G401 (cell line): Measurements from ENCODE around the gene CMKLR1. TPM values are rescaled to one million over a fixed set of nuclear protein-coding genes. Genes with fewer than 3 reads are reported as not detected.

Source experiments
- DNase-seq: peaks from one replicate; pipeline ENCODE4 v3.0.0-alpha.2; 2015; ENCODE audit warnings: low spot score
- in situ Hi-C: cut with HindIII; loops from 2 replicates; pipeline ENCODE4 v1.10.0; 2016; ENCODE audit warnings: low sequenced_read_pairs, mixed read lengths
- total RNA-seq: library from RNA; depleted of rRNA; stranded (reverse); fragments of >200 nt; shearing (Covaris generic); gene quantifications from 2 replicates; pipeline ENCODE4 v1.2.3, GENCODE V29; 2014

The CMKLR1 gene
- total RNA-seq, 1 experiment from 2014 or later = not detected

GRCh38 chr12:108364879-108365278 is 25.8 kb upstream of the CMKLR1 start:
- in situ Hi-C loops = no loop called here
- DNase-seq = no peak

- in situ Hi-C loops = no loop called here
- no peak for DNase-seq
Measured at GRCh38 chr12:108363565-108363964, 24.5 kb upstream of the CMKLR1 start.

DNA sequence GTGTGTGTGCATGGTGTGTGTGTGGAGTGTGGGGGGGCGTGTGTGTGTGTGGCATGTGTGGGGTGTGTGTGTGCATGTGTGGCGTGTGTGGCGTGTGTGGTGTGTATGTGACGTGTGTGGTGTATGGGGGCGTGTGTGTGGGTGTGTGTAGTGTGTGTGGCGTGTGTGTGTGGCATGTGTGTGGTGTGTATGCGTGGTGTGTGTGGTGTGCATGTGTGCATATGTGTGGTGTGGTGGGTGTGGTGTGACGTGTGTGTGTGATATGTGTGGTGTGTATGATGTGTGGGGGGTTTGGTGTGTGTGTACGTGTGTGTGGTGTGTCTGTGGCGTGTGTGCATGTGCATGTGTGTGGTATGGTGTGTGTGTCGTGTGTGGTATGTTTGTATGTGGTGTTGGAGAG is 24.1 kb upstream of the CMKLR1 start:
- in situ Hi-C loops = no loop called here
- no peak for DNase-seq

- DNase-seq = no peak
- in situ Hi-C loops = no loop called here
Measured at GRCh38 chr12:108361606-108362005, 22.5 kb upstream of the CMKLR1 start.

DNA sequence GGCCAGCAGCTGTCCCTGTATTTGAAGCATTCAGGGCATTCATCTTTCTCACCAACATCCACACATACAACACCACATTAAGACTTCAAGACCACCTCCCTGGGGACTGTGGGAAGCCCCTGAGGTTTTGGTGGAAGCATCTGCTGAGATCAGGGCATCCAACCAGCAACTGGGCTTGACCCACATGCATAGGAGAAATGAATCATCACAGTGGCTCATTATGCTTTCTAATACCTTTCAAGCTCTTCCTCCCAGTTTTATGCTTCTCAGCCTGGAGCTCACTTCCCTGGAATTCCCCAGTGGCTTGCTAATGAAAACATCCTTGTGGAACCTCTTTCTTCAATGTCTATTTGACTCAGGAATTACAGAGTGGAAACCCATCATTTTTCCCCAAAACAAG is 21.4 kb upstream of the CMKLR1 start:
- in situ Hi-C loops = no loop called here
- no peak for DNase-seq

- in situ Hi-C loops = no loop called here
- DNase-seq = no peak
Measured at GRCh38 chr12:108360057-108360456, 20.9 kb upstream of the CMKLR1 start.

GRCh38 chr12:108358580-108358965 is 19.5 kb upstream of the CMKLR1 start:
- in situ Hi-C loops = no loop called here
- DNase-seq = no peak

- in situ Hi-C loops = no loop called here
- no peak for DNase-seq
Measured at GRCh38 chr12:108357834-108358579, 18.9 kb upstream of the CMKLR1 start.

DNA sequence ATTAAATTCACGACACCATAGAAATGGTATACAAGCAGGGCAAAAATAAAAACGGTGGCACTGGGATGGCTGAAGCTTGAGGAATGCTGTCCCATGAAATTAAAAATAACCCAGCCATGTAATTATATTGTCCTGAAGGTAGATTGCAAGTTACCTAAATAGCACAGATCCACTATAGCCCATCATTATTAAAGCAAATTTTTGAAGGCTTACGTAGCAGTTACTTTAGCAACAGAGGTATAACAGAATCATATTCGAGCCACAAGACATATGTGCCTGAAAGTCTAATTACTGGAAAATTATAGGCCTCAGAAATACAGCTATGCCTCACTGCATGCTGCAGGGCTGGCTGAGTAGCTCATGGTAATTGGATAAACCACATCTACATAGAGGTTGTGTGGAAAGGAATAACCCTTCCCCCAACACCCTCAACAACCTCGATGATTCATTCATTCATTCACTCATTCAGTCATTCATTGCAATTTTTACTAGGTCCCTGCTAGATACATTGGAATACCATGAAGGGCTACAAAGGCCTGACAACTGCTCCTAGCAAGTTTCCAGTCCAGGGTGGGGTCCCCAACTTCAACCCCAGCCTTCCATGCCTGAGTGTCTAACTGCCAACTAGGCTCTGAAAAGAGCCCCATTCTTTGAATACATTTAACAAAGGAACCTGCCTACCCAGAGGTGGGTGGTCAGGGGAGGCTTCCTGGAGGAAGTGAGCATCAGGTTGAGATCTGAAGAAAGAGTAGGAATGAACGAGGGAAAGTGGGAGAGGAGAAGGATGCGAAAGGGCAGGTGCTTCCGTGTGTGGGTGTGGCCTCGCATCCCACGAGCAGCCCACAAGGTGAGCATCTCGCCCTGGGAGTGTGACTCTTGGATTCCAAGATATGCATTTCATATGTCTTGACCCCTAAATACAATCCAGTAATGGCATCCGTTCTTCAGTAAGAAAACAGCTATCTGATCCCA is 18.0 kb upstream of the CMKLR1 start:
- no peak for DNase-seq
- in situ Hi-C loops = no loop called here

DNA sequence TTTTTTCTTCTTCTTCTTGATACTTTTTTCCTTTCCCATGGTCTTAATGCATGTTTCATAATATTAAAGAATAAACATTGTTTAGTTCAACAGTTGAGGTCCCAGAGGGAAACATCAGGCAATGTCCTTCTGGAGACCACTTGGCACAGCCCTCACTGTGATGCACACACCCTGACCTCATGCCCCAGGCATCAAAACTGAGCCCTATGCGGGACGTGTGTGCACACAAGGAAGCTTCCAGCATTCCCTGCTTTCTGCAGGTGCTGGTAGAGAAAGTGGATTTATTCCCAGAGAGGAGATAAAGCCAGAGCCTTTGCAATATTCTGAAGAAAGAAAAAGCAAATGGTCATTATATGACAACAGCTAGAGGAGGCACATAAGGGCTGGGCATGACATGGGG is 16.0 kb upstream of the CMKLR1 start:
- no peak for DNase-seq
- in situ Hi-C loops = no loop called here

GRCh38 chr12:108352591-108352990 is 13.5 kb upstream of the CMKLR1 start:
- in situ Hi-C loops = no loop called here
- DNase-seq = no peak

DNA sequence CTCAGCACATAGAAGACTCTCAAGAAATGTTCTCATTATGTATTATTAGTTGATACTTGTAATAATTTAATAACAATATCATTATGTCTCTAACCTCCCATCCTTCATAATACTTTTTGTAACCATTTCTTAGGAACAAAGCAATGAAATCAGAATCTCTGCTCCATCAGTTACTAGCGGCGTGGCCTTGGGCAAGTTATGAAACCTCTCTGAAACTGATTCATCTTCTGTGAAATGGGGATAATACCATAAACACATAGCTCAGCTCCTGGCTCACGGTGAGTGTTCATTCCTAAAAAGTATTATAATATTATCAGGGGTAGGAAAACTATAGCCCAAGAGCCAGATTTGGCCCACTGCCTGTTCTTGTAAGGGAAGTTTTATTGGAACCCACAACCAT is 11.4 kb upstream of the CMKLR1 start:
- in situ Hi-C loops = no loop called here
- no peak for DNase-seq

DNA sequence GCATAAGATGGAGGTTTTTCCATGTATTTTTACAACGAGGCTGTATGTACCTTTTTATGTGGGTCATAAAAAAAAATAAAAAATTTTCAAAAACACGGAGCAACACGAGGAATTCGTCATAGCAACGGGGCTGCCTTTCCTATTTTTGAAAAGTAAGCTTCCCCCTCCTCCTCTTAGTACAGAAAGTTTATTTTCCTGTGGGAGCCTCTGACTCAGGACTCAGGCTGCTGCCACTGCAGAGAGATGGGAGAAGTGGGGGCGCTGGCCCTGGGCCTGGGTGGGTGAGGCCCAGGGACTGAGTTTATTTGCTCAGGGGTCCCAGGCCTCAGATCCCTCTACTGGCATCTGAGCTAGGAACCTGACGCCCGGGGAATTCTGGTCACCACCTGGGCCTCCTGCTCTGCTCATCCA is 10.2 kb upstream of the CMKLR1 start:
- DNase-seq = no peak
- in situ Hi-C loops = no loop called here

- in situ Hi-C loops = no loop called here
- no peak for DNase-seq
Measured at GRCh38 chr12:108348842-108349241, 9.7 kb upstream of the CMKLR1 start.

DNA sequence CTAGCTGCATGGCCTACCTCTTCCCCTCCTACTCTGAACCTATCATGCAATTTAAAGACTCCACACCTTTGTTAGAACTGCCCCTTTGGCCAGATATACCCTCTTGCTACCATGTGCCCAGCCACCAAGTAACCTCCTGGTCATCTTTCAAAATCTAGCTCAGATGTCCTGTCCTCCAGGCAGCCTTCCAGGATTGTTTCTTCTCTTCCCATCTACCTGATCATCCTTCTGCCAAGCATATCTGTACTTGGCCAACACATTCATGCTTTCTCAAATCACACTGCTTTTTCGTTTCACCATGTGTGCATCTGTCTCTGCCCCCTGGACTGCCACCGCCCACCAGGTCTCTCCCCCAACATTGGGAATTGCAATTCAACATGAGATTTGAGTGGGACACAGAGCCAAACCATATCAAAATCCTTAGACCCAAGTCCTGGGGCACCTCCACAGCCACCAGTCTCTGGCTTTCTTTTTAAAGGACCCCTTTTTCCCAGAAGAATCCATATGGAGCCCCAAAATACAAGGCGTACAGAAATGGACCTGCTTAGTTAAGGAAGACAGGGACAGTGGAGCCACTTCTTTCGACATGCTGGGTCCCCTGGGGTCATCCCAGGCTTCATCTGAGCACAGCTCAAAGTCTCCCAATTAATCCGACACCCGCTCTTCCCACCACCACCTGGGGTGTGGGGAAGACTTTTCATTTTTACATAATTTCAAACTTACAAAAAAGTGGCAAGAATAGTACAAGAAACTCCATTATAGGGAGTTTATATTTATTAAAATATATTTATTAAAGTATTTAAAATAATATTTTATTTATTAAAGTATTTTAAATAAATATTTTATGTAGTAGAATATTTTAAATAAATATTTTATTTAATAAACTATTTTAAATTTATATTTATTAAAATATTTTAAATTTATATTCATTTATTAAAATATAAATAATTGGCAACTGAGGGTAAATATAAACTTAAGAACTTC is 7.9 kb upstream of the CMKLR1 start:
- no peak for DNase-seq
- in situ Hi-C loops = no loop called here

- in situ Hi-C loops = no loop called here
- DNase-seq = no peak
Measured at GRCh38 chr12:108345716-108346633, 6.9 kb upstream of the CMKLR1 start.

- no peak for DNase-seq
- in situ Hi-C loops = no loop called here
Measured at GRCh38 chr12:108342985-108343384, 3.9 kb upstream of the CMKLR1 start.
